ENCODE data around the gene NDC80.

Gene NDC80

DNA sequence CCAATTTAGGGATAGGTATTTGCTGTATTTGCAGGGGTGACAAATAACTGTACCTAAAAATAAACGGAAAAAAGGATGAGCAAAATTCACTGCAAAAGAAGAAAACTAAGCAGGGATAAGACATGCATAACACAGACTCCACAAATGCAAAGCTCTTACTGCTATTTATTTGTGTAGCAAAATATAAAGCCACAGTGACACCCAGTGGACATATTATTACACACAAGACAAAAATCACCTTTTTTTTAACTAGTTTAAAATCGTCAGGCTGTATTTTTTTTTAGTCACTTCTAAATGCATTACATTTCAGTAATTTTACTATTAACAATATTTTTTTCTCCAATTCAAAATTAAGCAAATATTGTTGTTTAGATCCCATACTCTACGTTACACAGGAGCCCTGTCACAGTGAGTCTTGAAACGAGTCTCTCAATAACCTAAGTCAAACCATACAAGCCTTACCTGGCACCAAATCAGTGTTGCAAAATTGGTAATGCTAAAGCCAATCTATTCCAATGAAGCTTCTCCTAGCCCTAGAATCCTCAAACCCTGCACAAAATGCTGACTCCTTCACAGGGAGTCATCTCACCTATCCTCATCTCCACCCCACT, 23.8 kb upstream of the NDC80 start:
- no peak overlapping the region for H3K4me3 ChIP-seq (ENCODE audit: low read depth, low read length)
- TF ChIP-seq POLR2A (IDR thresholded peaks at IDR 0.05; ENCODE audit: extremely low read depth, insufficient read length) (no peak), MYC (IDR thresholded peaks at IDR 0.05; ENCODE audit: low read depth, low read length) (no peak)
- TF ChIP-seq, protein P1, sequence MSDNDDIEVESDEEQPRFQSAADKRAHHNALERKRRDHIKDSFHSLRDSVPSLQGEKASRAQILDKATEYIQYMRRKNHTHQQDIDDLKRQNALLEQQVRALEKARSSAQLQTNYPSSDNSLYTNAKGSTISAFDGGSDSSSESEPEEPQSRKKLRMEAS (IDR thresholded peaks at IDR 0.05; ENCODE audit: low read depth, low read length), result no peak
- TF ChIP-seq, protein P2, sequence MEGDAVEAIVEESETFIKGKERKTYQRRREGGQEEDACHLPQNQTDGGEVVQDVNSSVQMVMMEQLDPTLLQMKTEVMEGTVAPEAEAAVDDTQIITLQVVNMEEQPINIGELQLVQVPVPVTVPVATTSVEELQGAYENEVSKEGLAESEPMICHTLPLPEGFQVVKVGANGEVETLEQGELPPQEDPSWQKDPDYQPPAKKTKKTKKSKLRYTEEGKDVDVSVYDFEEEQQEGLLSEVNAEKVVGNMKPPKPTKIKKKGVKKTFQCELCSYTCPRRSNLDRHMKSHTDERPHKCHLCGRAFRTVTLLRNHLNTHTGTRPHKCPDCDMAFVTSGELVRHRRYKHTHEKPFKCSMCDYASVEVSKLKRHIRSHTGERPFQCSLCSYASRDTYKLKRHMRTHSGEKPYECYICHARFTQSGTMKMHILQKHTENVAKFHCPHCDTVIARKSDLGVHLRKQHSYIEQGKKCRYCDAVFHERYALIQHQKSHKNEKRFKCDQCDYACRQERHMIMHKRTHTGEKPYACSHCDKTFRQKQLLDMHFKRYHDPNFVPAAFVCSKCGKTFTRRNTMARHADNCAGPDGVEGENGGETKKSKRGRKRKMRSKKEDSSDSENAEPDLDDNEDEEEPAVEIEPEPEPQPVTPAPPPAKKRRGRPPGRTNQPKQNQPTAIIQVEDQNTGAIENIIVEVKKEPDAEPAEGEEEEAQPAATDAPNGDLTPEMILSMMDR (IDR thresholded peaks at IDR 0.05; ENCODE audit: low read depth, low read length), result no peak
- peak; percentile 63 for DNase-seq (ENCODE audit: low read depth)

DNA sequence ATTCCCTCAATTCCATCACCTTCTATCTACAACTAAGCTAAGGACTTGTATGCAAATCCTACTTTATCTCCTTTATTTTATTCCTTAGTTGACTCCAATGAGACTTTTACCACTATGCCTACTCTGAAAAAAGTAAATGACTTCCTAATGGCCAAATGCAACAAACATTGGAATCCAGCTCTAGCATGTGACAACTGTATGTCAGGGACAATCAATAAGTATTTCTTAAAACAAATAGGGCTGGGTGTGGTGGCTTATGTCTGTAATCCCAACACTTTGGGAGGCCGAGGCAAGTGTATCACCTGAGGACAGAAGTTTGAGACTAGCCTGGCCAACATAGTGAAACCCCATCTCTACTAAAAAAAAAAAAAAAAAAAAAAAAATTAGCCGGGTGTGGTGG, 21.9 kb upstream of the NDC80 start:
- TF ChIP-seq, protein P2 (IDR thresholded peaks at IDR 0.05; ENCODE audit: low read depth, low read length), result no peak
- TF ChIP-seq MYC (IDR thresholded peaks at IDR 0.05; ENCODE audit: low read depth, low read length), result no peak
- TF ChIP-seq, protein P1 (IDR thresholded peaks at IDR 0.05; ENCODE audit: low read depth, low read length), result no peak
- no peak for TF ChIP-seq POLR2A (IDR thresholded peaks at IDR 0.05; ENCODE audit: extremely low read depth, insufficient read length)
- no peak overlapping the region for H3K4me3 ChIP-seq (ENCODE audit: low read depth, low read length)
- no peak for DNase-seq (ENCODE audit: low read depth)

DNA sequence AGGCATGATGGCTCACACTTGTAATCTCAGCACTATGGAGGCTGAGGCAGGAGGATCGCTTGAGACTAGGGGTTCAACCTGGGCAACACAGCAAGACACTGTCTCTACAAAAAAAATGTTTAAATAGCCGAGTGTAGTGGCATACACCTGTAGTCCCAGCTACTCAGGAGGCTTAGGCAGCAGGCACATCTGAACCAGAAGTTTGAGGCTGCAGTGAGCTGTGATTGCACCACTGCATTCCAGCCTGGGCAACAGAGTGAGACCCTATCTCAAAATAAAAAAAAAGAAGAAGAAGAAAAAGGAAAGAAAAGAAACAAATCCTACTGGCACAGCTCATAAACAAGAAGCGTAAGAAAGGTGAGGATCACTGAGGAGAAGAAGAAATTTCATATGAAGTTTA, 19.9 kb upstream of the NDC80 start:
- no peak for DNase-seq (ENCODE audit: low read depth)
- TF ChIP-seq MYC (IDR thresholded peaks at IDR 0.05; ENCODE audit: low read depth, low read length) (no peak), POLR2A (IDR thresholded peaks at IDR 0.05; ENCODE audit: extremely low read depth, insufficient read length) (no peak)
- TF ChIP-seq, protein P2 (IDR thresholded peaks at IDR 0.05; ENCODE audit: low read depth, low read length), result no peak
- TF ChIP-seq, protein P1 (IDR thresholded peaks at IDR 0.05; ENCODE audit: low read depth, low read length), result no peak
- no peak overlapping the region for H3K4me3 ChIP-seq (ENCODE audit: low read depth, low read length)

DNA sequence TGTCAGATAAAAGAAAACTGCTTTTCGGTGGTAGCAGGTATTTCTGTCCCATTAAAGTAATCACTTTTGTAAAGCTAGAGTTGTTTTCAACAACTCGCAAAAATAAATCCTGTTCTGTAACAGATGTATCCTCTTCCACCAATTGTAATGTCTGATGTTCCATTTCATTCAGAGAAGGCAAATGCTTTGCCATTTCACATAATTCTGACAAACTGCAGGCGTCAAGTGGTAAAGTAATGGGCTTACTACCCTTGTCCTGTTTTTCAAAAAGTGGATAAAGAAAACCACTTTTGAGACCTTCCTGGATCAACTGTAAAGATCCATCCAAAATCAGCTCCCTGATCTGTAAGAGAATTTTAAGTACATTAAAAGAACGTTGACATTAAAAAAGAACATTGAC, 16.7 kb upstream of the NDC80 start:
- no peak overlapping the region for H3K4me3 ChIP-seq (ENCODE audit: low read depth, low read length)
- no peak for DNase-seq (ENCODE audit: low read depth)
- TF ChIP-seq, protein P2 (IDR thresholded peaks at IDR 0.05; ENCODE audit: low read depth, low read length), result no peak
- TF ChIP-seq MYC (IDR thresholded peaks at IDR 0.05; ENCODE audit: low read depth, low read length), result no peak
- TF ChIP-seq POLR2A (IDR thresholded peaks at IDR 0.05; ENCODE audit: extremely low read depth, insufficient read length), result no peak
- TF ChIP-seq, protein P1 (IDR thresholded peaks at IDR 0.05; ENCODE audit: low read depth, low read length), result no peak

DNA sequence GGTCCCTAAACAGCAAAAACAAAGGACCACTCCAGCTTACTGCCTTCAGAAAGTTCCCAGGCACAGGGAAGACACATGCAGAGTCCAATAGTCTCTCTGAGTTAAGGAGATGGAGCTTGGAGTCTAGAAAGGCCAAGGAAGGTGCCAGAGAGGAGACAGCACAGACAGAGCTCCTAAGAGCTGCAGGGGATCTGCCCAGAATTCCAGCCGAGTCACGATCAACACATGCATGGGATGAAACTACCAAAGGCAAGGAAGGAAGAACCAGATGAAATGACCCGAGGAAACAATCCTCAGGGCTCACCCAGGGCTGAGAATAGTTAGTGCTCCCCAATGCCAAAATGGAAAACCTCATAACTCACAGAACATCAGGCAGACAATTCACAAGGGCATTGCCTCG, 15.5 kb upstream of the NDC80 start:
- no peak for DNase-seq (ENCODE audit: low read depth)
- no peak overlapping the region for H3K4me3 ChIP-seq (ENCODE audit: low read depth, low read length)
- TF ChIP-seq POLR2A (IDR thresholded peaks at IDR 0.05; ENCODE audit: extremely low read depth, insufficient read length) (no peak), MYC (IDR thresholded peaks at IDR 0.05; ENCODE audit: low read depth, low read length) (no peak)
- TF ChIP-seq, protein P2 (IDR thresholded peaks at IDR 0.05; ENCODE audit: low read depth, low read length), result no peak
- TF ChIP-seq, protein P1 (IDR thresholded peaks at IDR 0.05; ENCODE audit: low read depth, low read length), result no peak

All from NB4 (cell line).